K562 (cell line): Measurements from ENCODE around the gene HCCS. TPM values are rescaled to one million over a fixed set of nuclear protein-coding genes. Genes with fewer than 3 reads are reported as not detected.

Experiments
- ATAC-seq: fragments of 200-7000 bp; cut with Tn5 transposase; 3 replicates; pipeline ENCODE4 v1.9.1; 2020; ENCODE audit warnings: moderate library complexity
- BruUV-seq: library from RNA; stranded (reverse); fragments of 400-500 nt; replicated peaks from 2 replicates; lab custom pipeline; 2021; lab: Mats Ljungman, UMichigan
- CTCF ChIA-PET: fragments of 300-600 bp; formaldehyde crosslinking; extraction: SDS; loops from one replicate; lab custom pipeline; 2021; ENCODE audit warnings: low intra/inter-chr PET ratio; lab: Yijun Ruan, JAX
- POLR2A ChIA-PET: fragments of 300-600, 350-650 bp; sonication (Branson Sonifier 250); formaldehyde crosslinking; extraction: SDS; loops from one replicate; lab custom pipeline; 2021; ENCODE audit warnings: antibody characterized with exemption, inconsistent platforms; lab: Yijun Ruan, JAX
- DNase-seq, 4 experiments: peaks; one replicate each; pipeline versions ENCODE4 v3.0.0 to v3.0.0-alpha.2; 2011 to 2018; ENCODE audit warnings: low spot score in 3 of 4, mixed read lengths in 3 of 4; ENCODE audit errors: extremely low read depth in 1 of 4
- FAIRE-seq: peaks from 2 replicates; lab custom pipeline; 2011; peaks lifted over from hg19 to GRCh38; lab: Jason Lieb, UNC
- H2AFZ ChIP-seq: 2 replicates; pipeline ENCODE4 v1.6.0; 2011; ENCODE audit warnings: low read depth, low read length, control low read depth, inconsistent platforms
- H3K27ac ChIP-seq: fragments of 200-600 bp; 3 replicates; pipeline ENCODE4 v1.8.0; 2011; ENCODE audit warnings: low read depth, mild to moderate bottlenecking, control low read depth, inconsistent platforms, low read length, moderate library complexity, mixed read lengths; ENCODE audit errors: extremely low read depth
- H3K27me3 ChIP-seq, 2 experiments: fragments of 300-600 bp in 1 of 2; 2 replicates in 1 of 2; 3 replicates in 1 of 2; pipeline versions ENCODE4 v1.6.0 to v1.8.0; 2011; ENCODE audit warnings: inconsistent platforms in 2 of 2, low read length in 2 of 2, mild to moderate bottlenecking in 1 of 2, mixed read lengths in 1 of 2, moderate library complexity in 1 of 2; ENCODE audit not compliant: control insufficient read depth in 2 of 2, insufficient read depth in 2 of 2
- H3K36me3 ChIP-seq: fragments of 300-600 bp; 3 replicates; pipeline ENCODE4 v1.8.0; 2011; ENCODE audit warnings: mild to moderate bottlenecking, low read length, inconsistent platforms; ENCODE audit not compliant: control insufficient read depth, insufficient read depth
- H3K4me1 ChIP-seq, 2 experiments: fragments of 200-600 bp in 1 of 2; replicated peaks in 1 of 2; 2 replicates in 1 of 2; 3 replicates in 1 of 2; pipeline versions ENCODE4 v1.5.1 to v1.8.0; 2011; ENCODE audit warnings: inconsistent platforms in 2 of 2, low read length in 2 of 2, mild to moderate bottlenecking in 1 of 2, mixed read lengths in 1 of 2, moderate library complexity in 1 of 2; ENCODE audit not compliant: control insufficient read depth in 2 of 2, insufficient read depth in 2 of 2
- H3K4me2 ChIP-seq: 2 replicates; pipeline ENCODE4 v1.6.1; 2011; ENCODE audit warnings: low read length, control low read depth, inconsistent platforms, mixed read lengths; ENCODE audit not compliant: insufficient read depth
- H3K4me3 ChIP-seq: fragments of 200-600 bp; sonication (generic), shearing (Covaris generic); 2 replicates; pipeline ENCODE4 v1.5.1; 2016; ENCODE audit warnings: control low read depth, inconsistent platforms
- H3K79me2 ChIP-seq: fragments of 200-600 bp; 3 replicates; pipeline ENCODE4 v1.8.0; 2011; ENCODE audit warnings: low read length, inconsistent platforms; ENCODE audit not compliant: control insufficient read depth, insufficient read depth
- H3K9ac ChIP-seq, 2 experiments: 2 replicates each; pipeline versions ENCODE4 v1.6.0 to v1.6.1; 2011; ENCODE audit warnings: low read depth in 2 of 2, low read length in 2 of 2, control low read depth in 1 of 2, inconsistent platforms in 1 of 2, mild to moderate bottlenecking in 1 of 2, mixed read lengths in 1 of 2; ENCODE audit not compliant: insufficient read depth in 1 of 2
- H3K9me1 ChIP-seq: one replicate; pipeline ENCODE4 v1.6.0; 2011; ENCODE audit warnings: inconsistent platforms, mild to moderate bottlenecking, low read length, moderate library complexity; ENCODE audit not compliant: control insufficient read depth, insufficient read depth
- H3K9me3 ChIP-seq: replicated peaks from 2 replicates; pipeline ENCODE4 v1.5.1; 2011; ENCODE audit warnings: low read depth, low read length, inconsistent platforms; ENCODE audit not compliant: control insufficient read depth, insufficient read depth
- H4K20me1 ChIP-seq: replicated peaks from 2 replicates; pipeline ENCODE4 v1.6.1; 2011; ENCODE audit warnings: low read length, inconsistent platforms, mixed read lengths; ENCODE audit not compliant: control insufficient read depth, insufficient read depth
- ETV1 ChIP-seq: fragments of 450-650 bp; conservative IDR thresholded peaks from 2 replicates; pipeline ENCODE4 v1.6.1; 2016; ENCODE audit warnings: missing genetic modification characterization, control low read depth, low read depth, missing compliant biosample characterization
- GATAD2A ChIP-seq: fragments of 450-650 bp; IDR thresholded peaks from 2 replicates; pipeline ENCODE4 v1.6.1; 2017
- GTF2A2 ChIP-seq: IDR thresholded peaks from 2 replicates; pipeline ENCODE4 v1.6.1; 2016; ENCODE audit warnings: mild to moderate bottlenecking, missing genetic modification characterization, missing compliant biosample characterization
- RB1 ChIP-seq: fragments of 450-650 bp; IDR thresholded peaks from 2 replicates; pipeline ENCODE4 v1.6.1; 2017; ENCODE audit warnings: low read depth, mild to moderate bottlenecking
- WGBS: fragments of 100-300 bp; shearing (Covaris generic); methylation state at CpG from one replicate; pipeline ENCODE4 v1.1.6; 2016; ENCODE audit warnings: low coverage, mixed read lengths; ENCODE audit not compliant: insufficient coverage; ENCODE audit errors: missing lambda C conversion rate; 5-methylcytosine and 5-hydroxymethylcytosine counted together
- in situ Hi-C: fragments of 300-500 bp; cut with MboI; formaldehyde crosslinking; loops from 4 replicates; pipeline ENCODE4 v1.15.0; 2018; ENCODE audit warnings: inconsistent platforms, mixed read lengths
- intact Hi-C: fragments of 100-400 bp; cut with micrococcal nuclease; formaldehyde crosslinking; loops from 2 replicates; pipeline ENCODE4 v1.14.2; 2022
- polyA plus RNA-seq, 8 experiments: library from polyadenylated mRNA; depleted of rRNA in 4 of 8; stranded (reverse) in 5 of 8; unstranded in 3 of 8; fragments of >200 nt; fragmentation: Nextera tagmentation in 2 of 8; fragmentation: Illumina TruSeq in 1 of 8; extraction: Ambion mirVana in 2 of 8; extraction: Trizol in 1 of 8; gene quantifications; 2 replicates each; pipeline versions ENCODE4 v1.2.1 to v1.2.3, GENCODE V29; 2011 to 2014; ENCODE audit warnings: inconsistent platforms in 1 of 8, missing spikeins in 1 of 8
- total RNA-seq, 7 experiments: library from RNA; depleted of rRNA in 6 of 7; stranded (reverse); fragments of >200 nt in 6 of 7; fragmentation: Illumina TruSeq in 2 of 7; extraction: Trizol in 2 of 7; gene quantifications; 2 replicates each; pipeline versions ENCODE4 v1.2.1 to v1.2.3, GENCODE V29; 2011 to 2021; ENCODE audit warnings: low replicate concordance in 1 of 7
- TF ChIP-seq, protein P1 (sequence below): sonication (generic); formaldehyde crosslinking; IDR thresholded peaks from 2 replicates; pipeline ENCODE4 v1.8.0; 2022; ENCODE audit warnings: mild to moderate bottlenecking, missing genetic modification reagents
- TF ChIP-seq, protein P2 (sequence below): fragments of 250-450 bp; sonication (Bioruptor Pico); IDR thresholded peaks from 2 replicates; pipeline ENCODE4 v1.5.0; 2022; ENCODE audit warnings: mild to moderate bottlenecking
- TF ChIP-seq, protein P3 (sequence below): sonication (generic); formaldehyde crosslinking; IDR thresholded peaks from 2 replicates; pipeline ENCODE4 v1.8.0; 2022; ENCODE audit warnings: missing genetic modification reagents, mild to moderate bottlenecking, borderline replicate concordance

Gene HCCS
- total and polyA plus RNA-seq, 9 of the 15 experiments (the other 6 are each of a cell fraction or from before 2014, with no cell fraction given), result 22.9 to 81.5 (median 66.9) TPM

DNA sequence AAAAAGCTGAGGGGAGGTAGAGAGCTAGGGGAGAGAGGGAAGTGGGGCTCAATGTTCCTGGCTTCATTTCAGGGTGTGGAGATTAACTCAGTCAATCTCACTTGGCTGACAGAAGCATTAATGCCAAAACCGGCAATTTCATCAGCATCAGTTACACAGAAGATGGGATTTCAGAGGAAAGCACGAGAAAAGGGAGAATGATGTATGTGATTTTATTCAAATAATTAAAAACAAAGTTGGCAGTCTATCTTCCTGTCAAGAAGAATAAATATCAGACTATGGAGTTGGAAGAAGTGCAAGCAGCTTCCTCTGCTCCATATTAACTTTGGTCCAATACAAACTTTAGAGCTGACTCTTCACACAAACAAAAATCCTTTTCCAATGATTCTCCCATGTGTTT, 29.6 kb upstream of the HCCS start:
- TF ChIP-seq RB1, result no peak
- 17% methylated on average over 2 of the region's 2 CpGs for WGBS
- no peak for FAIRE-seq
- Histone ChIP-seq H3K27ac (no peak overlapping the region), H3K27me3 (no peaks in the 10 kb centered on the region), H3K9ac (no peak overlapping the region), H2AFZ (no peak overlapping the region), H3K4me3 (no peak overlapping the region), H3K9me3 (no peaks in the 10 kb centered on the region), H4K20me1 (no peaks in the 10 kb centered on the region), H3K4me1 (no peaks in the 10 kb centered on the region), H3K79me2 (no peaks in the 10 kb centered on the region), H3K9me1 (no peaks in the 10 kb centered on the region), H3K4me2 (no peak overlapping the region), H3K36me3 (no peaks in the 10 kb centered on the region)
- no peak for ATAC-seq
- no peak for DNase-seq
- ChIA-PET POLR2A (no interaction called here), CTCF (no interaction called here)
- intact Hi-C loops, result no loop called here
- BruUV-seq, result no TSS peak
- in situ Hi-C loops, result no loop called here

DNA sequence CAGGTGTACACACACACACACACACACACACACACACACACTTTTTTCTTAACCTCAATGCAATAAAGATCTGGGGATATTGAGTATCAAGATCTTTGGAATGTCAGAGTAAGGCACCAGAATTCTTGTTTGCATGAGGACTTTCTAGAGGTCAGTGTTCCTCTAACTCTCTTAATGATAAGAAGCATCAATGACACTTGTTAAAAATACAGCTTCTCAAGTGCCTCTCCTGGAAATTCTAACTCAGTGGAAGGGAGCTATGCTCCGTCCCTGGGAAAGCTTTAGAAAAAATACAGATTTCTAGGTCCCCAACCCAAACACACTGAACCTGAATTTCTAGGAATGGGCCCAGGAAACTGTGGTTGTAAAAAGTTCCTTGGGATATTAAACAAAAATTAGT, 25.8 kb upstream of the HCCS start:
- CTCF ChIA-PET, result no interaction called here
- H3K27ac ChIP-seq, result no peak overlapping the region
- H3K4me1 ChIP-seq, result no peaks in the 10 kb centered on the region
- no TSS peak for BruUV-seq
- no peaks in the 10 kb centered on the region for H3K9me1 ChIP-seq
- no peak for DNase-seq
- WGBS, result 0% methylated on average over 1 of the region's 1 CpG
- no peak for FAIRE-seq
- in situ Hi-C loops, result no loop called here
- H3K4me2 ChIP-seq, result no peak overlapping the region
- POLR2A ChIA-PET, result interaction anchor here (1.0 kb wide), 1 partner anchor 10 kb away, joined by 3 read pairs; no protein-coding TSS in a partner anchor
- no peaks in the 10 kb centered on the region for H4K20me1 ChIP-seq
- H3K9me3 ChIP-seq, result no peaks in the 10 kb centered on the region
- no peak for ATAC-seq
- H3K27me3 ChIP-seq, result no peaks in the 10 kb centered on the region
- H2AFZ ChIP-seq, result no peak overlapping the region
- no peaks in the 10 kb centered on the region for H3K36me3 ChIP-seq
- intact Hi-C loops, result no loop called here
- no peak overlapping the region for H3K4me3 ChIP-seq
- H3K9ac ChIP-seq, result no peak overlapping the region
- H3K79me2 ChIP-seq, result no peaks in the 10 kb centered on the region
- TF ChIP-seq, protein P1, sequence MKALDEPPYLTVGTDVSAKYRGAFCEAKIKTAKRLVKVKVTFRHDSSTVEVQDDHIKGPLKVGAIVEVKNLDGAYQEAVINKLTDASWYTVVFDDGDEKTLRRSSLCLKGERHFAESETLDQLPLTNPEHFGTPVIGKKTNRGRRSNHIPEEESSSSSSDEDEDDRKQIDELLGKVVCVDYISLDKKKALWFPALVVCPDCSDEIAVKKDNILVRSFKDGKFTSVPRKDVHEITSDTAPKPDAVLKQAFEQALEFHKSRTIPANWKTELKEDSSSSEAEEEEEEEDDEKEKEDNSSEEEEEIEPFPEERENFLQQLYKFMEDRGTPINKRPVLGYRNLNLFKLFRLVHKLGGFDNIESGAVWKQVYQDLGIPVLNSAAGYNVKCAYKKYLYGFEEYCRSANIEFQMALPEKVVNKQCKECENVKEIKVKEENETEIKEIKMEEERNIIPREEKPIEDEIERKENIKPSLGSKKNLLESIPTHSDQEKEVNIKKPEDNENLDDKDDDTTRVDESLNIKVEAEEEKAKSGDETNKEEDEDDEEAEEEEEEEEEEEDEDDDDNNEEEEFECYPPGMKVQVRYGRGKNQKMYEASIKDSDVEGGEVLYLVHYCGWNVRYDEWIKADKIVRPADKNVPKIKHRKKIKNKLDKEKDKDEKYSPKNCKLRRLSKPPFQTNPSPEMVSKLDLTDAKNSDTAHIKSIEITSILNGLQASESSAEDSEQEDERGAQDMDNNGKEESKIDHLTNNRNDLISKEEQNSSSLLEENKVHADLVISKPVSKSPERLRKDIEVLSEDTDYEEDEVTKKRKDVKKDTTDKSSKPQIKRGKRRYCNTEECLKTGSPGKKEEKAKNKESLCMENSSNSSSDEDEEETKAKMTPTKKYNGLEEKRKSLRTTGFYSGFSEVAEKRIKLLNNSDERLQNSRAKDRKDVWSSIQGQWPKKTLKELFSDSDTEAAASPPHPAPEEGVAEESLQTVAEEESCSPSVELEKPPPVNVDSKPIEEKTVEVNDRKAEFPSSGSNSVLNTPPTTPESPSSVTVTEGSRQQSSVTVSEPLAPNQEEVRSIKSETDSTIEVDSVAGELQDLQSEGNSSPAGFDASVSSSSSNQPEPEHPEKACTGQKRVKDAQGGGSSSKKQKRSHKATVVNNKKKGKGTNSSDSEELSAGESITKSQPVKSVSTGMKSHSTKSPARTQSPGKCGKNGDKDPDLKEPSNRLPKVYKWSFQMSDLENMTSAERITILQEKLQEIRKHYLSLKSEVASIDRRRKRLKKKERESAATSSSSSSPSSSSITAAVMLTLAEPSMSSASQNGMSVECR (CRISPR knock-in tag), result no peak
- TF ChIP-seq GTF2A2 (no peak), ETV1 (tag) (no peak), GATAD2A (no peak)
- TF ChIP-seq, protein P2, sequence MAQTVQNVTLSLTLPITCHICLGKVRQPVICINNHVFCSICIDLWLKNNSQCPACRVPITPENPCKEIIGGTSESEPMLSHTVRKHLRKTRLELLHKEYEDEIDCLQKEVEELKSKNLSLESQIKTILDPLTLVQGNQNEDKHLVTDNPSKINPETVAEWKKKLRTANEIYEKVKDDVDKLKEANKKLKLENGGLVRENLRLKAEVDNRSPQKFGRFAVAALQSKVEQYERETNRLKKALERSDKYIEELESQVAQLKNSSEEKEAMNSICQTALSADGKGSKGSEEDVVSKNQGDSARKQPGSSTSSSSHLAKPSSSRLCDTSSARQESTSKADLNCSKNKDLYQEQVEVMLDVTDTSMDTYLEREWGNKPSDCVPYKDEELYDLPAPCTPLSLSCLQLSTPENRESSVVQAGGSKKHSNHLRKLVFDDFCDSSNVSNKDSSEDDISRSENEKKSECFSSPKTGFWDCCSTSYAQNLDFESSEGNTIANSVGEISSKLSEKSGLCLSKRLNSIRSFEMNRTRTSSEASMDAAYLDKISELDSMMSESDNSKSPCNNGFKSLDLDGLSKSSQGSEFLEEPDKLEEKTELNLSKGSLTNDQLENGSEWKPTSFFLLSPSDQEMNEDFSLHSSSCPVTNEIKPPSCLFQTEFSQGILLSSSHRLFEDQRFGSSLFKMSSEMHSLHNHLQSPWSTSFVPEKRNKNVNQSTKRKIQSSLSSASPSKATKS (CRISPR knock-in tag), result no peak
- TF ChIP-seq, protein P3, sequence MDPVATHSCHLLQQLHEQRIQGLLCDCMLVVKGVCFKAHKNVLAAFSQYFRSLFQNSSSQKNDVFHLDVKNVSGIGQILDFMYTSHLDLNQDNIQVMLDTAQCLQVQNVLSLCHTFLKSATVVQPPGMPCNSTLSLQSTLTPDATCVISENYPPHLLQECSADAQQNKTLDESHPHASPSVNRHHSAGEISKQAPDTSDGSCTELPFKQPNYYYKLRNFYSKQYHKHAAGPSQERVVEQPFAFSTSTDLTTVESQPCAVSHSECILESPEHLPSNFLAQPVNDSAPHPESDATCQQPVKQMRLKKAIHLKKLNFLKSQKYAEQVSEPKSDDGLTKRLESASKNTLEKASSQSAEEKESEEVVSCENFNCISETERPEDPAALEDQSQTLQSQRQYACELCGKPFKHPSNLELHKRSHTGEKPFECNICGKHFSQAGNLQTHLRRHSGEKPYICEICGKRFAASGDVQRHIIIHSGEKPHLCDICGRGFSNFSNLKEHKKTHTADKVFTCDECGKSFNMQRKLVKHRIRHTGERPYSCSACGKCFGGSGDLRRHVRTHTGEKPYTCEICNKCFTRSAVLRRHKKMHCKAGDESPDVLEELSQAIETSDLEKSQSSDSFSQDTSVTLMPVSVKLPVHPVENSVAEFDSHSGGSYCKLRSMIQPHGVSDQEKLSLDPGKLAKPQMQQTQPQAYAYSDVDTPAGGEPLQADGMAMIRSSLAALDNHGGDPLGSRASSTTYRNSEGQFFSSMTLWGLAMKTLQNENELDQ (CRISPR knock-in tag), result no peak
